CD14-positive monocyte (primary cell): ENCODE measurements around the gene SLC24A3. TPM values are rescaled to one million over a fixed set of nuclear protein-coding genes. Genes with fewer than 3 reads are reported as not detected.

Experiments used
- DNase-seq, 3 donors: peaks; one replicate each; pipeline ENCODE4 v3.0.0-alpha.2; 2011 to 2022
- H2AFZ ChIP-seq: 2 replicates; pipeline ENCODE4 v1.6.0; 2012; ENCODE audit warnings: mild to moderate bottlenecking, low read depth, low read length, inconsistent platforms; ENCODE audit not compliant: insufficient read depth, poor library complexity, severe bottlenecking
- H3K27ac ChIP-seq, 2 donors: 1 replicate in 1 of 2; 2 replicates in 1 of 2; pipeline ENCODE4 v1.5.1; 2012 to 2013; ENCODE audit warnings: low read length in 2 of 2, control low read depth in 1 of 2, inconsistent platforms in 1 of 2, low read depth in 1 of 2, mild to moderate bottlenecking in 1 of 2
- H3K27me3 ChIP-seq, 2 donors: one replicate each; pipeline versions ENCODE4 v1.6.0 to v1.6.1; 2011 to 2013; ENCODE audit warnings: low read length in 2 of 2; ENCODE audit not compliant: control insufficient read depth in 2 of 2, insufficient read depth in 2 of 2
- H3K36me3 ChIP-seq, 2 donors: replicated peaks in 1 of 2; 1 replicate in 1 of 2; 2 replicates in 1 of 2; pipeline versions ENCODE4 v1.5.1 to v1.6.1; 2012 to 2013; ENCODE audit warnings: low read length in 2 of 2, control low read depth in 1 of 2, inconsistent platforms in 1 of 2, mild to moderate bottlenecking in 1 of 2; ENCODE audit not compliant: insufficient read depth in 2 of 2, control insufficient read depth in 1 of 2
- H3K4me1 ChIP-seq, 2 donors: 1 replicate in 1 of 2; 2 replicates in 1 of 2; pipeline versions ENCODE4 v1.5.1 to v1.6.1; 2012 to 2013; ENCODE audit warnings: low read length in 2 of 2, control low read depth in 1 of 2, inconsistent platforms in 1 of 2, mild to moderate bottlenecking in 1 of 2, moderate library complexity in 1 of 2; ENCODE audit not compliant: insufficient read depth in 2 of 2, control insufficient read depth in 1 of 2
- H3K4me2 ChIP-seq: replicated peaks from 2 replicates; pipeline ENCODE3; 2012; ENCODE audit warnings: low read length, moderate library complexity, mild to moderate bottlenecking; ENCODE audit not compliant: poor library complexity, severe bottlenecking; ENCODE audit errors: extremely low read depth
- H3K4me3 ChIP-seq, 3 experiments: fragments of 200-600 bp in 1 of 3; sonication (generic) in 1 of 3; replicated peaks in 1 of 3; 1 replicate in 2 of 3; 2 replicates in 1 of 3; pipeline ENCODE4 v1.5.1; 2011 to 2013; ENCODE audit warnings: low read length in 3 of 3, mild to moderate bottlenecking in 3 of 3, control low read depth in 2 of 3, low read depth in 2 of 3, inconsistent platforms in 1 of 3, moderate library complexity in 1 of 3
- H3K79me2 ChIP-seq: 2 replicates; pipeline ENCODE4 v1.6.0; 2012; ENCODE audit warnings: mild to moderate bottlenecking, control low read depth, inconsistent platforms, low read length, moderate library complexity; ENCODE audit not compliant: insufficient read depth
- H3K9ac ChIP-seq: 2 replicates; pipeline ENCODE4 v1.6.0; 2017; ENCODE audit warnings: low read length, mild to moderate bottlenecking; ENCODE audit not compliant: insufficient read depth, poor library complexity, severe bottlenecking
- H3K9me3 ChIP-seq, 2 donors: replicated peaks in 1 of 2; 1 replicate in 1 of 2; 2 replicates in 1 of 2; pipeline versions ENCODE4 v1.5.1 to v1.6.1; 2012 to 2013; ENCODE audit warnings: low read length in 2 of 2, control low read depth in 1 of 2; ENCODE audit not compliant: control insufficient read depth in 1 of 2, insufficient read depth in 1 of 2
- H4K20me1 ChIP-seq: 2 replicates; pipeline ENCODE4 v1.6.0; 2012; ENCODE audit warnings: mild to moderate bottlenecking, low read length, control low read depth, moderate library complexity; ENCODE audit not compliant: insufficient read depth
- H3K27ac Mint-ChIP-seq, 7 donors: one replicate each; pipeline ENCODE4 v1.8.0; 2020; ENCODE audit warnings: mild to moderate bottlenecking in 7 of 7, mixed read lengths in 7 of 7, moderate library complexity in 6 of 7, inconsistent platforms in 2 of 7
- H3K27me3 Mint-ChIP-seq, 3 donors: one replicate each; pipeline ENCODE4 v1.8.0; 2021 to 2022; ENCODE audit warnings: low read depth in 3 of 3, mild to moderate bottlenecking in 3 of 3, mixed read lengths in 3 of 3, moderate library complexity in 3 of 3, inconsistent platforms in 1 of 3
- H3K36me3 Mint-ChIP-seq, 2 donors: one replicate each; pipeline ENCODE4 v1.8.0; 2020; ENCODE audit warnings: mixed read lengths in 2 of 2, inconsistent platforms in 1 of 2, mild to moderate bottlenecking in 1 of 2
- H3K4me1 Mint-ChIP-seq: one replicate; pipeline ENCODE4 v1.8.0; 2020; ENCODE audit warnings: mild to moderate bottlenecking, mixed read lengths
- H3K4me3 Mint-ChIP-seq, 2 donors: one replicate each; pipeline ENCODE4 v1.8.0; 2020; ENCODE audit warnings: mild to moderate bottlenecking in 2 of 2, mixed read lengths in 2 of 2, moderate library complexity in 1 of 2
- H3K9me3 Mint-ChIP-seq, 7 donors: one replicate each; pipeline ENCODE4 v1.8.0; 2020 to 2022; ENCODE audit warnings: mixed read lengths in 7 of 7, mild to moderate bottlenecking in 6 of 7, moderate library complexity in 6 of 7, inconsistent platforms in 2 of 7
- WGBS: methylation state at CpG from one replicate; pipeline ENCODE4 v1.1.5; 2013; ENCODE audit warnings: missing lambda C conversion rate; ENCODE audit not compliant: insufficient coverage; 5-methylcytosine and 5-hydroxymethylcytosine counted together
- intact Hi-C, 2 donors: fragments of 100-400 bp; cut with micrococcal nuclease; formaldehyde crosslinking; loops; one replicate each; pipeline versions ENCODE4 v1.15.0 to v1.15.1; 2023
- polyA plus RNA-seq, 3 donors: library from polyadenylated mRNA; depleted of rRNA in 1 of 3; unstranded in 2 of 3; stranded (reverse) in 1 of 3; fragments of 300-500 nt in 2 of 3; fragments of >200 nt in 1 of 3; fragmentation: Illumina TruSeq in 2 of 3; gene quantifications; 1 replicate in 2 of 3; 2 replicates in 1 of 3; pipeline ENCODE4 v1.2.3, GENCODE V29; 2012 to 2021
- TF ChIP-seq, protein P1 (sequence below): fragments of 200-600 bp; IDR thresholded peaks from one replicate; pipeline ENCODE4 v1.8.0; 2022; ENCODE audit warnings: antibody characterized with exemption, mild to moderate bottlenecking

Gene SLC24A3
- polyA plus RNA-seq, 3 donors, result 0.04 to 0.08 TPM; not detected in 1

- Histone ChIP-seq H2AFZ (peak overlapping the region; percentile 81), H3K27ac (peak overlapping the region; percentile 34 to 78), H3K79me2 (no peaks in the 10 kb centered on the region), H3K36me3 (no peaks in the 10 kb centered on the region), H3K27me3 (no peaks in the 10 kb centered on the region), H3K4me2 (peak overlapping the region; percentile 57), H3K9me3 (no peaks in the 10 kb centered on the region), H3K4me1 (peaks cover 20% of the 10 kb centered on the region in 2 donors), H3K4me3 (peak overlapping the region; percentile 6 to 60 (median 26)), H3K9ac (peak overlapping the region; percentile 27), H4K20me1 (no peaks in the 10 kb centered on the region)
- peak; percentile 42 to 66 (median 47) for DNase-seq
- 29% methylated on average over 2 of the region's 5 CpGs for WGBS
- H3K4me3 Mint-ChIP-seq, result peak overlapping the region; percentile 31 to 77
- peaks cover 29% of the 10 kb centered on the region for H3K4me1 Mint-ChIP-seq
- TF ChIP-seq, protein P1, sequence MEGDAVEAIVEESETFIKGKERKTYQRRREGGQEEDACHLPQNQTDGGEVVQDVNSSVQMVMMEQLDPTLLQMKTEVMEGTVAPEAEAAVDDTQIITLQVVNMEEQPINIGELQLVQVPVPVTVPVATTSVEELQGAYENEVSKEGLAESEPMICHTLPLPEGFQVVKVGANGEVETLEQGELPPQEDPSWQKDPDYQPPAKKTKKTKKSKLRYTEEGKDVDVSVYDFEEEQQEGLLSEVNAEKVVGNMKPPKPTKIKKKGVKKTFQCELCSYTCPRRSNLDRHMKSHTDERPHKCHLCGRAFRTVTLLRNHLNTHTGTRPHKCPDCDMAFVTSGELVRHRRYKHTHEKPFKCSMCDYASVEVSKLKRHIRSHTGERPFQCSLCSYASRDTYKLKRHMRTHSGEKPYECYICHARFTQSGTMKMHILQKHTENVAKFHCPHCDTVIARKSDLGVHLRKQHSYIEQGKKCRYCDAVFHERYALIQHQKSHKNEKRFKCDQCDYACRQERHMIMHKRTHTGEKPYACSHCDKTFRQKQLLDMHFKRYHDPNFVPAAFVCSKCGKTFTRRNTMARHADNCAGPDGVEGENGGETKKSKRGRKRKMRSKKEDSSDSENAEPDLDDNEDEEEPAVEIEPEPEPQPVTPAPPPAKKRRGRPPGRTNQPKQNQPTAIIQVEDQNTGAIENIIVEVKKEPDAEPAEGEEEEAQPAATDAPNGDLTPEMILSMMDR, result no peak
- H3K27ac Mint-ChIP-seq, result peak overlapping the region; percentile 19 to 78 (median 55)
- intact Hi-C loops, result no loop called here
- H3K27me3 Mint-ChIP-seq, result no peaks in the 10 kb centered on the region
- H3K9me3 Mint-ChIP-seq, result no peaks in the 10 kb centered on the region
- no peaks in the 10 kb centered on the region for H3K36me3 Mint-ChIP-seq
Measured at GRCh38 chr20:19428324-19428723, 215.9 kb downstream of the SLC24A3 start.

DNA sequence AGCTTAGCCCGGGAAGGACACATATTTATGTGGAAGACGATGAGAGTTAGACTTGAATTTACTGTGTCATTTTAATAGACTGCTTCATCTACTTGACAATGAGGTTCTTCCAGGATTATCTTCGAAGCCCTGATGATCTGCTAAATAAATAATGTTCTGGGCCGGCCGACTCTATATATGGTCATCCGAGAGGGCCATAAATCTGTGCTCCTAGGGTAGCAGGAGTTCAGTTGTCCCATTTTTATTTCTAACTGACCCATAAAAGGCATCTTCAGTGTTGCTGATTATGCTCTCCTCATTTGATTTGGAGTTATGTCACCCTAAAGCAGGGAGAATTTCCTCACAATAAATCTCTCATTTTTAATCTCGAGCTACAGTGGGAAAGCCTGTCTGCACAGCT is 217.1 kb downstream of the SLC24A3 start:
- Mint-ChIP-seq H3K27me3 (no peaks in the 10 kb centered on the region), H3K27ac (no peak overlapping the region), H3K4me3 (no peak overlapping the region), H3K4me1 (peaks cover 26% of the 10 kb centered on the region), H3K36me3 (no peaks in the 10 kb centered on the region), H3K9me3 (no peaks in the 10 kb centered on the region)
- Histone ChIP-seq H3K9me3 (no peaks in the 10 kb centered on the region), H3K27ac (no peak overlapping the region), H3K4me1 (peaks cover 20 to 28% of the 10 kb centered on the region in 2 donors), H3K9ac (no peak overlapping the region), H3K4me3 (no peak overlapping the region), H3K27me3 (no peaks in the 10 kb centered on the region), H3K36me3 (no peaks in the 10 kb centered on the region), H4K20me1 (no peaks in the 10 kb centered on the region), H3K4me2 (no peak overlapping the region), H2AFZ (no peak overlapping the region), H3K79me2 (no peaks in the 10 kb centered on the region)
- DNase-seq, result no peak
- intact Hi-C loops, result no loop called here
- TF ChIP-seq, protein P1, result no peak
- WGBS, result 100% methylated on average over 1 of the region's 7 CpGs
